ENCODE results near the gene SLC49A4.

- TF ChIP-seq POLR2A (IDR thresholded peaks at IDR 0.05): no peak
- TF ChIP-seq, protein P1, sequence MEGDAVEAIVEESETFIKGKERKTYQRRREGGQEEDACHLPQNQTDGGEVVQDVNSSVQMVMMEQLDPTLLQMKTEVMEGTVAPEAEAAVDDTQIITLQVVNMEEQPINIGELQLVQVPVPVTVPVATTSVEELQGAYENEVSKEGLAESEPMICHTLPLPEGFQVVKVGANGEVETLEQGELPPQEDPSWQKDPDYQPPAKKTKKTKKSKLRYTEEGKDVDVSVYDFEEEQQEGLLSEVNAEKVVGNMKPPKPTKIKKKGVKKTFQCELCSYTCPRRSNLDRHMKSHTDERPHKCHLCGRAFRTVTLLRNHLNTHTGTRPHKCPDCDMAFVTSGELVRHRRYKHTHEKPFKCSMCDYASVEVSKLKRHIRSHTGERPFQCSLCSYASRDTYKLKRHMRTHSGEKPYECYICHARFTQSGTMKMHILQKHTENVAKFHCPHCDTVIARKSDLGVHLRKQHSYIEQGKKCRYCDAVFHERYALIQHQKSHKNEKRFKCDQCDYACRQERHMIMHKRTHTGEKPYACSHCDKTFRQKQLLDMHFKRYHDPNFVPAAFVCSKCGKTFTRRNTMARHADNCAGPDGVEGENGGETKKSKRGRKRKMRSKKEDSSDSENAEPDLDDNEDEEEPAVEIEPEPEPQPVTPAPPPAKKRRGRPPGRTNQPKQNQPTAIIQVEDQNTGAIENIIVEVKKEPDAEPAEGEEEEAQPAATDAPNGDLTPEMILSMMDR (IDR thresholded peaks at IDR 0.05): no peak
Measured at GRCh38 chr3:122755491-122755890, 39.4 kb upstream of the SLC49A4 start.
